Choroid plexus epithelial cell (primary cell): ENCODE results near the gene PLCB1.

Experiments
- DNase-seq: peaks from one replicate; pipeline ENCODE4 v3.0.0-alpha.2; 2010; ENCODE audit warnings: low read depth
- H3K4me3 ChIP-seq: 2 replicates; pipeline ENCODE4 v1.5.1; 2011; ENCODE audit warnings: low read depth, mild to moderate bottlenecking, control low read depth, low read length, moderate library complexity
- CTCF ChIP-seq: conservative IDR thresholded peaks from 2 replicates; pipeline ENCODE4 v1.5.1; 2011; ENCODE audit warnings: low read depth, mild to moderate bottlenecking, control low read depth, inconsistent platforms, low read length, moderate library complexity

Gene PLCB1

GRCh38 chr20:8355453-8355852 is 223.4 kb downstream of the PLCB1 start:
- no peak overlapping the region for H3K4me3 ChIP-seq
- DNase-seq: no peak
- no peak for TF ChIP-seq CTCF

GRCh38 chr20:8356806-8357205 is 224.7 kb downstream of the PLCB1 start:
- DNase-seq: no peak
- H3K4me3 ChIP-seq: no peak overlapping the region
- TF ChIP-seq CTCF: no peak

GRCh38 chr20:8357703-8358102 is 225.6 kb downstream of the PLCB1 start:
- TF ChIP-seq CTCF: no peak
- no peak overlapping the region for H3K4me3 ChIP-seq
- peak; percentile 13 for DNase-seq

GRCh38 chr20:8360035-8360434 is 228.0 kb downstream of the PLCB1 start:
- no peak overlapping the region for H3K4me3 ChIP-seq
- peak; percentile 14 for DNase-seq
- no peak for TF ChIP-seq CTCF

- peak; percentile 52 for DNase-seq
- peak; percentile 32 for TF ChIP-seq CTCF
- no peak overlapping the region for H3K4me3 ChIP-seq
Measured at GRCh38 chr20:8361006-8361652, 229.1 kb downstream of the PLCB1 start.

- DNase-seq: no peak
- H3K4me3 ChIP-seq: no peak overlapping the region
- TF ChIP-seq CTCF: no peak
Measured at GRCh38 chr20:8361779-8362178, 229.7 kb downstream of the PLCB1 start.

- no peak for TF ChIP-seq CTCF
- H3K4me3 ChIP-seq: no peak overlapping the region
- no peak for DNase-seq
Measured at GRCh38 chr20:8362457-8362856, 230.4 kb downstream of the PLCB1 start.
